GM12878 (cell line): Measurements from ENCODE around the gene YIF1A. TPM values are rescaled to one million over a fixed set of nuclear protein-coding genes. Genes with fewer than 3 reads are reported as not detected.

ENCODE experiments used
- ATAC-seq: fragments of 200-7000 bp; cut with Tn5 transposase; 3 replicates; pipeline ENCODE4 v1.9.1; 2020; ENCODE audit warnings: mild to moderate bottlenecking, moderate library complexity
- BruUV-seq: library from RNA; stranded (reverse); fragments of 400-500 nt; replicated peaks from 2 replicates; lab custom pipeline; 2021; lab: Mats Ljungman, UMichigan
- CTCF ChIA-PET: fragments of 300-600 bp; sonication (Branson Sonifier 250); formaldehyde crosslinking; extraction: SDS; loops from one replicate; lab custom pipeline; 2021; ENCODE audit warnings: inconsistent platforms; lab: Yijun Ruan, JAX
- POLR2A ChIA-PET: fragments of 350-600 bp; formaldehyde crosslinking; extraction: SDS; loops from one replicate; lab custom pipeline; 2021; ENCODE audit warnings: inconsistent platforms; lab: Charles Lee
- RAD21 ChIA-PET: fragments of 300-600 bp; sonication (Branson Sonifier 250); formaldehyde crosslinking; loops from one replicate; lab custom pipeline; 2023; ENCODE audit warnings: antibody characterized with exemption; ENCODE audit not compliant: unreplicated experiment; lab: Charles Lee
- SMC1A ChIA-PET: fragments of 300-600 bp; sonication (Branson Sonifier 250); formaldehyde crosslinking; loops from one replicate; lab custom pipeline; 2023; ENCODE audit not compliant: unreplicated experiment, uncharacterized antibody; lab: Charles Lee
- DNase-seq: peaks from one replicate; pipeline ENCODE4 v3.0.0-alpha.2; 2011; ENCODE audit warnings: low read depth, low spot score
- FAIRE-seq: peaks from 3 replicates; lab custom pipeline; 2011; peaks lifted over from hg19 to GRCh38; lab: Jason Lieb, UNC
- H2AFZ ChIP-seq: 2 replicates; pipeline ENCODE4 v1.6.0; 2011; ENCODE audit warnings: low read depth, low read length, control low read depth; ENCODE audit not compliant: control insufficient read depth
- H3K27ac ChIP-seq: 2 replicates; pipeline ENCODE4 v1.5.1; 2011; ENCODE audit warnings: control low read depth; ENCODE audit not compliant: control insufficient read depth, insufficient read depth
- H3K27me3 ChIP-seq, 2 experiments: replicated peaks in 1 of 2; 2 replicates each; pipeline versions ENCODE4 v1.6.0 to v1.6.1; 2011; ENCODE audit warnings: low read length in 1 of 2; ENCODE audit not compliant: control insufficient read depth in 2 of 2, insufficient read depth in 2 of 2
- H3K36me3 ChIP-seq, 2 experiments: 2 replicates each; pipeline ENCODE4 v1.5.1; 2011; ENCODE audit warnings: low read length in 1 of 2; ENCODE audit not compliant: control insufficient read depth in 2 of 2, insufficient read depth in 2 of 2
- H3K4me1 ChIP-seq: 2 replicates; pipeline ENCODE4 v1.6.1; 2011; ENCODE audit warnings: mild to moderate bottlenecking, low read length, moderate library complexity, mixed read lengths; ENCODE audit not compliant: control insufficient read depth, insufficient read depth
- H3K4me2 ChIP-seq: 2 replicates; pipeline ENCODE4 v1.6.0; 2011; ENCODE audit warnings: control low read depth; ENCODE audit not compliant: control insufficient read depth, insufficient read depth
- H3K4me3 ChIP-seq: fragments of 200-600 bp; sonication (generic); 2 replicates; pipeline ENCODE4 v1.5.1; 2016
- H3K79me2 ChIP-seq: 2 replicates; pipeline ENCODE4 v1.6.0; 2011; ENCODE audit warnings: low read length; ENCODE audit not compliant: control insufficient read depth, insufficient read depth
- H3K9ac ChIP-seq: 2 replicates; pipeline ENCODE4 v1.8.0; 2011; ENCODE audit warnings: low read length, control low read depth, mixed read lengths; ENCODE audit not compliant: control insufficient read depth, insufficient read depth
- H3K9me3 ChIP-seq: replicated peaks from 3 replicates; pipeline ENCODE4 v1.5.1; 2011; ENCODE audit warnings: mild to moderate bottlenecking, low read length; ENCODE audit not compliant: control insufficient read depth, insufficient read depth
- H4K20me1 ChIP-seq: 2 replicates; pipeline ENCODE4 v1.6.0; 2011; ENCODE audit not compliant: control insufficient read depth, insufficient read depth
- FOXK2 ChIP-seq: fragments of 450-650 bp; IDR thresholded peaks from 2 replicates; pipeline ENCODE4 v1.6.1; 2017; ENCODE audit warnings: mild to moderate bottlenecking, moderate library complexity
- GABPA ChIP-seq: IDR thresholded peaks from 2 replicates; pipeline ENCODE4 v1.6.1; 2014; ENCODE audit warnings: antibody characterized with exemption, low read depth, mild to moderate bottlenecking, inconsistent platforms
- NR2F1 ChIP-seq: fragments of 450-650 bp; conservative IDR thresholded peaks from 2 replicates; pipeline ENCODE4 v1.6.1; 2017; ENCODE audit warnings: mild to moderate bottlenecking
- RAD51 ChIP-seq: fragments of 450-650 bp; IDR thresholded peaks from 2 replicates; pipeline ENCODE4 v1.6.1; 2016; ENCODE audit warnings: moderate library complexity, mild to moderate bottlenecking, inconsistent platforms
- RUNX3 ChIP-seq: IDR thresholded peaks from 2 replicates; pipeline ENCODE4 v1.6.1; 2012; ENCODE audit warnings: low read length, inconsistent platforms
- SREBF1 ChIP-seq: IDR thresholded peaks from 2 replicates; pipeline ENCODE4 v1.6.1; 2012; ENCODE audit warnings: mild to moderate bottlenecking, low read length
- ZNF207 ChIP-seq: fragments of 450-650 bp; IDR thresholded peaks from 2 replicates; pipeline ENCODE4 v1.6.1; 2014; ENCODE audit warnings: antibody characterized with exemption, mild to moderate bottlenecking, borderline replicate concordance
- WGBS: methylation state at CpG from one replicate; pipeline ENCODE4 v1.1.6; 2016; ENCODE audit warnings: low lambda C conversion rate; ENCODE audit not compliant: insufficient replicate concordance, insufficient coverage; ENCODE audit errors: missing lambda C conversion rate; 5-methylcytosine and 5-hydroxymethylcytosine counted together
- in situ Hi-C: fragments of 300-500 bp; cut with MboI; formaldehyde crosslinking; loops from 9 replicates; pipeline ENCODE4 v1.14.3; 2018; ENCODE audit warnings: mixed read lengths
- intact Hi-C: fragments of 100-400 bp; cut with micrococcal nuclease; formaldehyde crosslinking; loops from one replicate; pipeline ENCODE4 v1.14.2; 2022; ENCODE audit not compliant: unreplicated experiment
- polyA plus RNA-seq, 11 experiments: library from polyadenylated mRNA; depleted of rRNA in 4 of 11; unstranded in 6 of 11; stranded (reverse) in 5 of 11; fragments of >200 nt; fragmentation: Nextera tagmentation in 4 of 11; fragmentation: Illumina TruSeq in 1 of 11; extraction: Ambion mirVana in 4 of 11; extraction: Trizol in 1 of 11; gene quantifications; 1 replicate in 1 of 11; 2 replicates in 10 of 11; pipeline versions ENCODE4 v1.2.1 to v1.2.3, GENCODE V29; 2011 to 2016; ENCODE audit warnings: inconsistent platforms in 2 of 11, missing spikeins in 2 of 11, low read depth in 1 of 11
- total RNA-seq, 4 experiments: library from RNA; depleted of rRNA in 3 of 4; stranded (reverse); fragments of >200 nt in 3 of 4; fragmentation: Illumina TruSeq in 1 of 4; extraction: Trizol in 1 of 4; gene quantifications; 2 replicates each; pipeline versions ENCODE4 v1.2.1 to v1.2.3, GENCODE V29; 2013 to 2021
- TF ChIP-seq, protein P1 (sequence below): IDR thresholded peaks from 2 replicates; pipeline ENCODE4 v1.6.1; 2012; ENCODE audit warnings: mild to moderate bottlenecking, low read depth, low read length
- TF ChIP-seq, protein P2 (sequence below): fragments of 450-650 bp; IDR thresholded peaks from 2 replicates; pipeline ENCODE4 v1.6.1; 2016; ENCODE audit warnings: mild to moderate bottlenecking

YIF1A gene
- total and polyA plus RNA-seq, 10 of the 15 experiments (the other 5 are each of a cell fraction or from before 2014, with no cell fraction given) = 6.6 to 128 (median 71.7) TPM

- H3K9ac ChIP-seq = no peak overlapping the region
- BruUV-seq = no TSS peak
- ChIA-PET CTCF (interaction anchor here (0.6 to 5.7 kb wide), 7 partner anchors 18 to 326 kb away, joined by 3 to 96 read pairs (median 3); partner anchors contain the start of gene BANF1), SMC1A (interaction anchor here (0.8 to 3.9 kb wide), 5 partner anchors 8 to 57 kb away, joined by 3 to 33 read pairs (median 4); no protein-coding TSS in a partner anchor), RAD21 (interaction anchor here (0.9 to 3.0 kb wide), 3 partner anchors 17 to 57 kb away, joined by 4 to 26 read pairs (median 19); no protein-coding TSS in a partner anchor), POLR2A (no interaction called here)
- H3K27ac ChIP-seq = no peak overlapping the region
- H3K9me3 ChIP-seq = no peaks in the 10 kb centered on the region
- peaks cover 10% of the 10 kb centered on the region; the same call in 1 of the 2 replicates for H3K4me1 ChIP-seq
- H3K4me2 ChIP-seq = no peak overlapping the region
- no peak for TF ChIP-seq SREBF1
- intact Hi-C loops = loop anchor here (2.0 kb wide), 1 partner anchor 106 kb away; no protein-coding TSS in a partner anchor
- WGBS = 46% methylated on average over 3 of the region's 3 CpGs
- FAIRE-seq = no peak
- in situ Hi-C loops = no loop called here
- no peaks in the 10 kb centered on the region for H3K79me2 ChIP-seq
- H4K20me1 ChIP-seq = no peaks in the 10 kb centered on the region
- H3K27me3 ChIP-seq = no peaks in the 10 kb centered on the region
- ATAC-seq = no peak
- no peak for DNase-seq
- H2AFZ ChIP-seq = no peak overlapping the region
- no peak overlapping the region for H3K4me3 ChIP-seq
- H3K36me3 ChIP-seq = no peaks in the 10 kb centered on the region
Observed at GRCh38 chr11:66329165-66329673, 40.3 kb upstream of the YIF1A start.

DNA sequence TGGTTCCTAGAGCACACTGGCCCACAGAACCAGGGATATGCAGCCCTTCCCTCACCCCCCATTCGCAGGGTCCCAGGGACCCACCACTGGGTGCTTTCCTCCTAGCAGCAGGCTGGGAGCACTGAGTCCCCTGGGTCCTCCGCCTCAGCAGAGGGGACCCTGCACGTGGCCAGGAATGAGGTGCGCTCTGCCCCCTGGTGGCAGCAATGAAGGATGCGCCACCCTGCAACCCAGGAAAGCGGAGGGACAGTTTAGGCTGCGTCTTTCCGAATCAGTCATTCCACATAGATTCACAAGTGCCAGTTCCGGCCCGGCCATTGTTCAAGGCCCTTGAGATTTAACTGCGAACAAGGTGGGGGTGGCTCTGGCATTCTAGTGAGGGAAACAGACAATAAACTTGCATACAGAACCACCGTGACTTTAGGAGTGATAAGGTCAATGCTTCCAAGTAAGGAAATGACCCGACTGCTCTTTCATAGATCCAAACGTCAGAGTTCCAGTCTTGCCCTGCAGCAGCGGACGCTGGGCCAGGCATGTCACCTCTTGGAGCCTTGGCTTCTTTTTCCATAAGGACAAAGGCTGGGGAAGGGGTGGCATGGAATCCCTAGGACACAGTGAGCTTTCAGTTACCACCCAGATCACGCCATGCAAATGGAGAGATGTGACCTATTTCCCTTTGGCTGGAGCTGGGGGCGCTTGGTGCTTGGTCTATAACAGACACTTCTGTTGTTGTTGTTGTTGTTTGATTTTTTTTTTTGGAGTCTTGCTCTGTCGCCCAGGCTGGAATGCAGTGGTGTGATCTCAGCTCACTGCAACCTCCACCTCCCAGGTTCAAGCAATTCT lies 39.6 kb upstream of the YIF1A start:
- Histone ChIP-seq H3K36me3 (no peaks in the 10 kb centered on the region), H3K4me3 (no peak overlapping the region), H3K4me1 (peaks cover 10% of the 10 kb centered on the region; the same call in 1 of the 2 replicates), H3K9me3 (no peaks in the 10 kb centered on the region), H3K4me2 (peak overlapping the region; percentile 78), H3K79me2 (no peaks in the 10 kb centered on the region), H3K27me3 (no peaks in the 10 kb centered on the region; a peak in 1 of 4 replicates), H2AFZ (peak overlapping the region; percentile 95), H3K9ac (0 out of 2 replicates have a peak overlapping the region, but pooled peaks have one; percentile 31), H4K20me1 (no peaks in the 10 kb centered on the region), H3K27ac (no peak overlapping the region)
- in situ Hi-C loops (no loop called here), intact Hi-C loops (loop anchor here (1.0 to 2.0 kb wide), 2 partner anchors 16 to 106 kb away; no protein-coding TSS in a partner anchor)
- ChIA-PET RAD21 (interaction anchor here (0.9 to 1.2 kb wide), 2 partner anchors 16 to 57 kb away, joined by 4 to 26 read pairs; no protein-coding TSS in a partner anchor), POLR2A (interaction anchor here (0.7 kb wide), 1 partner anchor 16 kb away, joined by 4 read pairs; no protein-coding TSS in a partner anchor), CTCF (interaction anchor here (0.6 to 5.7 kb wide), 6 partner anchors 18 to 326 kb away, joined by 3 to 96 read pairs (median 6); partner anchors contain the start of gene BANF1), SMC1A (interaction anchor here (0.8 to 3.9 kb wide), 5 partner anchors 9 to 58 kb away, joined by 3 to 33 read pairs (median 4); no protein-coding TSS in a partner anchor)
- no TSS peak for BruUV-seq
- FAIRE-seq (peak; percentile 91), DNase-seq (no peak), ATAC-seq (peak; percentile 97)
- WGBS = 8% methylated on average over 19 of the region's 19 CpGs
- TF ChIP-seq FOXK2 (no peak), GABPA (no peak), NR2F1 (peak; percentile 18; the same call in 1 of the 2 replicates), ZNF207 (peak; percentile 53; the same call in 1 of the 2 replicates), RAD51 (peak; percentile 53; the same call in 1 of the 2 replicates), RUNX3 (no peak)
- TF ChIP-seq, protein P1, sequence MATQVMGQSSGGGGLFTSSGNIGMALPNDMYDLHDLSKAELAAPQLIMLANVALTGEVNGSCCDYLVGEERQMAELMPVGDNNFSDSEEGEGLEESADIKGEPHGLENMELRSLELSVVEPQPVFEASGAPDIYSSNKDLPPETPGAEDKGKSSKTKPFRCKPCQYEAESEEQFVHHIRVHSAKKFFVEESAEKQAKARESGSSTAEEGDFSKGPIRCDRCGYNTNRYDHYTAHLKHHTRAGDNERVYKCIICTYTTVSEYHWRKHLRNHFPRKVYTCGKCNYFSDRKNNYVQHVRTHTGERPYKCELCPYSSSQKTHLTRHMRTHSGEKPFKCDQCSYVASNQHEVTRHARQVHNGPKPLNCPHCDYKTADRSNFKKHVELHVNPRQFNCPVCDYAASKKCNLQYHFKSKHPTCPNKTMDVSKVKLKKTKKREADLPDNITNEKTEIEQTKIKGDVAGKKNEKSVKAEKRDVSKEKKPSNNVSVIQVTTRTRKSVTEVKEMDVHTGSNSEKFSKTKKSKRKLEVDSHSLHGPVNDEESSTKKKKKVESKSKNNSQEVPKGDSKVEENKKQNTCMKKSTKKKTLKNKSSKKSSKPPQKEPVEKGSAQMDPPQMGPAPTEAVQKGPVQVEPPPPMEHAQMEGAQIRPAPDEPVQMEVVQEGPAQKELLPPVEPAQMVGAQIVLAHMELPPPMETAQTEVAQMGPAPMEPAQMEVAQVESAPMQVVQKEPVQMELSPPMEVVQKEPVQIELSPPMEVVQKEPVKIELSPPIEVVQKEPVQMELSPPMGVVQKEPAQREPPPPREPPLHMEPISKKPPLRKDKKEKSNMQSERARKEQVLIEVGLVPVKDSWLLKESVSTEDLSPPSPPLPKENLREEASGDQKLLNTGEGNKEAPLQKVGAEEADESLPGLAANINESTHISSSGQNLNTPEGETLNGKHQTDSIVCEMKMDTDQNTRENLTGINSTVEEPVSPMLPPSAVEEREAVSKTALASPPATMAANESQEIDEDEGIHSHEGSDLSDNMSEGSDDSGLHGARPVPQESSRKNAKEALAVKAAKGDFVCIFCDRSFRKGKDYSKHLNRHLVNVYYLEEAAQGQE = no peak
- TF ChIP-seq, protein P2, sequence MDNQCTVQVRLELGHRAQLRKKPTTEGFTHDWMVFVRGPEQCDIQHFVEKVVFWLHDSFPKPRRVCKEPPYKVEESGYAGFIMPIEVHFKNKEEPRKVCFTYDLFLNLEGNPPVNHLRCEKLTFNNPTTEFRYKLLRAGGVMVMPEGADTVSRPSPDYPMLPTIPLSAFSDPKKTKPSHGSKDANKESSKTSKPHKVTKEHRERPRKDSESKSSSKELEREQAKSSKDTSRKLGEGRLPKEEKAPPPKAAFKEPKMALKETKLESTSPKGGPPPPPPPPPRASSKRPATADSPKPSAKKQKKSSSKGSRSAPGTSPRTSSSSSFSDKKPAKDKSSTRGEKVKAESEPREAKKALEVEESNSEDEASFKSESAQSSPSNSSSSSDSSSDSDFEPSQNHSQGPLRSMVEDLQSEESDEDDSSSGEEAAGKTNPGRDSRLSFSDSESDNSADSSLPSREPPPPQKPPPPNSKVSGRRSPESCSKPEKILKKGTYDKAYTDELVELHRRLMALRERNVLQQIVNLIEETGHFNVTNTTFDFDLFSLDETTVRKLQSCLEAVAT = 0 out of 2 replicates have a peak, but pooled peaks have one; percentile 23
